Measurements from ENCODE around the gene CH25H. TPM values are rescaled to one million over a fixed set of nuclear protein-coding genes. Genes with fewer than 3 reads are reported as not detected.

CH25H gene
- polyA plus RNA-seq, 3 donors = 0.09 to 1.2 TPM; not detected in 1

GRCh38 chr10:89202033-89202425 is 5.1 kb downstream of the CH25H start:
- 100% methylated on average over 1 of the region's 2 CpGs for WGBS (ENCODE audit: insufficient coverage)
- peaks cover 2 to 11% (median 3%) of the 10 kb centered on the region in 3 donors for H3K27me3 Mint-ChIP-seq (ENCODE audit: low read depth in 3 of 3)
- no peak overlapping the region for H3K4me2 ChIP-seq (replicated peaks; ENCODE audit: extremely low read depth, low read length, poor library complexity, severe bottlenecking)

DNA sequence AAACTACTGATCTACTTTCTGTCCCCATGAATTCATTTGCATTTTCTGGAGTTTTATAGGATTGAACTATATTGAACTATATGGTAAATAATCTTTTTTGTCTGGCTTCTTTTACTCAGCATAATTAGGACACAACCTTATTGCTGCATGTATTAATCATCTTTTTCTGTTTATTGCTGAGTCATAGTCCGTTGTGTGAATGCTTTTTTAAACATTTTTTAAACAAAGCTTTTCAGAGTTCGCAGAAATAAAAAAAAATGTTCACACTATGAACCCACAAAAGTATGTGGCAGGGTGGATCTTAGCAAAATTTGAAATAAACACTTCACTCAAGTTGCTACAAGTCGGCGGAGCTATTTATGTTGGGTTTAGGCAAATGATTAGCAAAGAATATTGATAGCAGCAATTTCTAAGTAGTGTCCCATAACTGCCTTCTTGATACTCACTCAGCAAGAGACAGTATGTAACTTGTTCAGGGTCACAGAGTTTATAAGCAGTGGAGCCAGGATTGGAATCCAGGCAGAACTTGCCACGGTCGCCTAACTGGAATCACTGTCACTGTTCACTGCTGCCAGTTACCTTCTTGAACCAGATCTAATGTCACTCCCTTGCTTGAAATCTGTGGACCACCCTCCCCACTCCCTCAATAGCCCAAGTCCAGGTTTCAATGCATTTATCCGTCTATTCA is 5.6 kb downstream of the CH25H start:
- intact Hi-C loops (cut with micrococcal nuclease) = no loop called here
- Histone ChIP-seq H3K4me2 (replicated peaks; ENCODE audit: extremely low read depth, low read length, poor library complexity, severe bottlenecking) (no peak overlapping the region), H3K27ac (ENCODE audit: low read depth in 1 of 2, low read length in 2 of 2) (no peak overlapping the region), H3K4me1 (ENCODE audit: control insufficient read depth in 1 of 2, insufficient read depth in 2 of 2, low read length in 2 of 2) (peaks cover 3% of the 10 kb centered on the region in 2 donors), H3K36me3 (replicated peaks in 1 of 2; ENCODE audit: control insufficient read depth in 1 of 2, insufficient read depth in 2 of 2, low read length in 2 of 2) (no peaks in the 10 kb centered on the region), H3K27me3 (ENCODE audit: control insufficient read depth in 2 of 2, insufficient read depth in 2 of 2, low read length in 2 of 2) (peaks cover 23 to 30% of the 10 kb centered on the region in 2 donors), H2AFZ (ENCODE audit: insufficient read depth, low read depth, low read length, poor library complexity, severe bottlenecking) (no peak overlapping the region), H3K9me3 (replicated peaks in 1 of 2; ENCODE audit: control insufficient read depth in 1 of 2, insufficient read depth in 1 of 2, low read length in 2 of 2) (peaks cover 0 to 4% of the 10 kb centered on the region in 2 donors), H3K9ac (ENCODE audit: insufficient read depth, low read length, poor library complexity, severe bottlenecking) (no peak overlapping the region), H3K79me2 (ENCODE audit: insufficient read depth, low read length) (no peaks in the 10 kb centered on the region), H3K4me3 (replicated peaks in 1 of 3; ENCODE audit: low read depth in 2 of 3, low read length in 3 of 3) (no peak overlapping the region), H4K20me1 (ENCODE audit: insufficient read depth, low read length) (no peaks in the 10 kb centered on the region)
- Mint-ChIP-seq H3K4me3 (no peak overlapping the region), H3K4me1 (peaks cover 5% of the 10 kb centered on the region), H3K27me3 (ENCODE audit: low read depth in 3 of 3) (peaks cover 2 to 6% (median 3%) of the 10 kb centered on the region in 3 donors), H3K27ac (no peak overlapping the region), H3K9me3 (peaks cover 0 to 5% (median 2%) of the 10 kb centered on the region in 7 donors), H3K36me3 (peaks cover 3 to 5% of the 10 kb centered on the region in 2 donors)
- no peak for DNase-seq
- 100% methylated on average over 2 of the region's 7 CpGs for WGBS (ENCODE audit: insufficient coverage)
- TF ChIP-seq CTCF (IDR thresholded peaks at IDR 0.05) = no peak

More at GRCh38 chr10:89202033-89202425, 5.1 kb downstream of the CH25H start:
- Mint-ChIP-seq H3K36me3 (peaks cover 6 to 10% of the 10 kb centered on the region in 2 donors), H3K9me3 (peaks cover 0 to 8% (median 5%) of the 10 kb centered on the region in 7 donors), H3K27ac (no peak overlapping the region), H3K4me3 (no peak overlapping the region), H3K4me1 (peaks cover 10% of the 10 kb centered on the region)
- DNase-seq = no peak
- Histone ChIP-seq H2AFZ (ENCODE audit: insufficient read depth, low read depth, low read length, poor library complexity, severe bottlenecking) (no peak overlapping the region), H3K27ac (ENCODE audit: low read depth in 1 of 2, low read length in 2 of 2) (no peak overlapping the region), H3K4me3 (replicated peaks in 1 of 3; ENCODE audit: low read depth in 2 of 3, low read length in 3 of 3) (no peak overlapping the region), H3K36me3 (replicated peaks in 1 of 2; ENCODE audit: control insufficient read depth in 1 of 2, insufficient read depth in 2 of 2, low read length in 2 of 2) (no peaks in the 10 kb centered on the region), H3K9ac (ENCODE audit: insufficient read depth, low read length, poor library complexity, severe bottlenecking) (no peak overlapping the region), H3K79me2 (ENCODE audit: insufficient read depth, low read length) (no peaks in the 10 kb centered on the region), H3K27me3 (ENCODE audit: control insufficient read depth in 2 of 2, insufficient read depth in 2 of 2, low read length in 2 of 2) (peaks cover 29 to 36% of the 10 kb centered on the region in 2 donors), H4K20me1 (ENCODE audit: insufficient read depth, low read length) (no peaks in the 10 kb centered on the region), H3K4me1 (ENCODE audit: control insufficient read depth in 1 of 2, insufficient read depth in 2 of 2, low read length in 2 of 2) (peaks cover 8 to 9% of the 10 kb centered on the region in 2 donors), H3K9me3 (replicated peaks in 1 of 2; ENCODE audit: control insufficient read depth in 1 of 2, insufficient read depth in 1 of 2, low read length in 2 of 2) (peaks cover 0 to 9% of the 10 kb centered on the region in 2 donors)
- TF ChIP-seq CTCF (IDR thresholded peaks at IDR 0.05) = no peak
- intact Hi-C loops (cut with micrococcal nuclease) = no loop called here
